ENCODE results near the gene ZNF358. TPM values are rescaled to one million over a fixed set of nuclear protein-coding genes. Genes with fewer than 3 reads are reported as not detected.
"Not testable (repeated sequence)": the region's sequence is repeated elsewhere in the genome, so short reads cannot be mapped to it uniquely, and the experiment has no call there.

The ZNF358 gene
- total RNA-seq, 4 donors from 2014 or later: 50.2 to 72.7 (median 69.1) TPM

GRCh38 chr19:7533925-7534480 lies 18.1 kb downstream of the ZNF358 start:
- Histone ChIP-seq H3K4me3 (peak overlapping the region; percentile 57 to 76 (median 66)), H3K9me3 (no peaks in the 10 kb centered on the region), H3K27me3 (no peaks in the 10 kb centered on the region), H3K36me3 (no peaks in the 10 kb centered on the region), H3K27ac (peak overlapping the region; percentile 86 to 99 (median 93)), H3K4me1 (peaks cover 4 to 21% (median 11%) of the 10 kb centered on the region in 4 donors)
- in situ Hi-C loops (cut with MboI; ENCODE audit: low pct_ligation_motif_present in 1 of 4, low pct_unique_long_range_greater_than_20kb in 1 of 4, low sequenced_read_pairs in 3 of 4) (no loop called here), intact Hi-C loops (cut with DNase I; ENCODE audit: low total_unique reads) (loop anchor here (10.0 kb wide), 1 partner anchor 139 kb away; no protein-coding TSS in a partner anchor)
- peak; percentile 91 for DNase-seq
- no peak for TF ChIP-seq EP300 (IDR thresholded peaks at IDR 0.05; ENCODE audit: low read depth)
- TF ChIP-seq POLR2AphosphoS5 (IDR thresholded peaks at IDR 0.05): peak; percentile 92 to 93 (median 92)
- peak; percentile 54 for TF ChIP-seq POLR2A (IDR thresholded peaks at IDR 0.05)
- WGBS, 2 donors (ENCODE audit: low coverage in 1 of 2): 0 to 1% methylated on average over 11 to 41 of the region's 41 CpGs

- Histone ChIP-seq H3K4me1 (peaks cover 4 to 21% (median 11%) of the 10 kb centered on the region in 4 donors), H3K4me3 (peak overlapping the region; percentile 57 to 76 (median 66)), H3K27ac (peak overlapping the region; percentile 86 to 99 (median 93)), H3K9me3 (no peaks in the 10 kb centered on the region), H3K27me3 (no peaks in the 10 kb centered on the region), H3K36me3 (no peaks in the 10 kb centered on the region)
- 2% methylated on average over 23 of the region's 27 CpGs; no CpG with 5 or more reads in 1 of the 2 donors for WGBS, 2 donors (ENCODE audit: low coverage in 1 of 2)
- TF ChIP-seq CTCF (IDR thresholded peaks at IDR 0.05): no peak
- peak in 1 of 3 donors; percentile 38 for TF ChIP-seq POLR2AphosphoS5 (IDR thresholded peaks at IDR 0.05)
- intact Hi-C loops (cut with DNase I; ENCODE audit: low total_unique reads) (loop anchor here (1.0 to 10.0 kb wide), 2 partner anchors 46 to 140 kb away; no protein-coding TSS in a partner anchor), in situ Hi-C loops (cut with MboI; ENCODE audit: low pct_ligation_motif_present in 1 of 4, low pct_unique_long_range_greater_than_20kb in 1 of 4, low sequenced_read_pairs in 3 of 4) (no loop called here)
- DNase-seq: peak; percentile 61
These were observed 18.7 kb downstream of the ZNF358 start for GRCh38 chr19:7534531-7535046.

GRCh38 chr19:7535047-7535997 lies 19.4 kb downstream of the ZNF358 start, which contains the start of gene PNPLA6:
PNPLA6 (plus strand) TSS chr19:7535717; CDS start chr19:7535789, 72 bp downstream.
- Histone ChIP-seq H3K4me1 (peaks cover 4 to 21% (median 11%) of the 10 kb centered on the region in 4 donors), H3K36me3 (peaks cover 0 to 6% (median under 1%) of the 10 kb centered on the region in 4 donors), H3K27me3 (no peaks in the 10 kb centered on the region), H3K4me3 (peak within 1 kb of the TSS; percentile 57 to 76 (median 66)), H3K27ac (peak within 1 kb of the TSS; percentile 86 to 99 (median 93)), H3K9me3 (no peaks in the 10 kb centered on the region)
- WGBS, 2 donors (ENCODE audit: low coverage in 1 of 2): 1% methylated on average over 65 of the region's 76 CpGs; no CpG with 5 or more reads in 1 of the 2 donors
- peak; percentile 98 for DNase-seq
- intact Hi-C loops (cut with DNase I; ENCODE audit: low total_unique reads): loop anchor here (1.0 to 10.0 kb wide), 2 partner anchors 47 to 141 kb away; no protein-coding TSS in a partner anchor
- TF ChIP-seq POLR2A (IDR thresholded peaks at IDR 0.05) (peak; percentile 77), POLR2AphosphoS5 (IDR thresholded peaks at IDR 0.05) (peak; percentile 85 to 96 (median 92)), CTCF (IDR thresholded peaks at IDR 0.05) (no peak)
- in situ Hi-C loops (cut with MboI; ENCODE audit: low pct_ligation_motif_present in 1 of 4, low pct_unique_long_range_greater_than_20kb in 1 of 4, low sequenced_read_pairs in 3 of 4): no loop called here

GRCh38 chr19:7535998-7536695 lies 20.2 kb downstream of the ZNF358 start:
- Histone ChIP-seq H3K9me3 (no peaks in the 10 kb centered on the region), H3K4me1 (peaks cover 4 to 21% (median 11%) of the 10 kb centered on the region in 4 donors), H3K4me3 (peak overlapping the region; percentile 57 to 76 (median 66)), H3K27me3 (no peaks in the 10 kb centered on the region), H3K27ac (peak overlapping the region; percentile 86 to 99 (median 93)), H3K36me3 (peaks cover 0 to 12% (median 4%) of the 10 kb centered on the region in 4 donors)
- intact Hi-C loops (cut with DNase I; ENCODE audit: low total_unique reads): loop anchor here (1.0 to 10.0 kb wide), 2 partner anchors 48 to 141 kb away; no protein-coding TSS in a partner anchor
- 8 to 19% methylated on average over 11 to 24 of the region's 30 CpGs for WGBS, 2 donors (ENCODE audit: low coverage in 1 of 2)
- in situ Hi-C loops (cut with MboI; ENCODE audit: low pct_ligation_motif_present in 1 of 4, low pct_unique_long_range_greater_than_20kb in 1 of 4, low sequenced_read_pairs in 3 of 4): no loop called here
- no peak for TF ChIP-seq CTCF (IDR thresholded peaks at IDR 0.05)
- TF ChIP-seq POLR2AphosphoS5 (IDR thresholded peaks at IDR 0.05): no peak
- DNase-seq: no peak

GRCh38 chr19:7538990-7539389 lies 23.1 kb downstream of the ZNF358 start:
- H3K27me3 ChIP-seq; DNase-seq; in situ Hi-C loops (cut with MboI; ENCODE audit: low pct_ligation_motif_present in 1 of 4, low pct_unique_long_range_greater_than_20kb in 1 of 4, low sequenced_read_pairs in 3 of 4); H3K9me3 ChIP-seq; H3K4me3 ChIP-seq; H3K27ac ChIP-seq: not testable (repeated sequence)
- Histone ChIP-seq H3K4me1 (peaks cover 4 to 15% (median 6%) of the 10 kb centered on the region in 4 donors), H3K36me3 (peaks cover 0 to 27% (median 13%) of the 10 kb centered on the region in 4 donors)
- 93 to 94% methylated on average over 3 to 5 of the region's 5 CpGs for WGBS, 2 donors (ENCODE audit: low coverage in 1 of 2)
- intact Hi-C loops (cut with DNase I; ENCODE audit: low total_unique reads): loop anchor here (10.0 kb wide), 1 partner anchor 144 kb away; no protein-coding TSS in a partner anchor

All from transverse colon (tissue), 4 donors.